GM23338 (cell line): ENCODE results near the gene PRPF19. TPM values are rescaled to one million over a fixed set of nuclear protein-coding genes. Genes with fewer than 3 reads are reported as not detected.
"Not testable (repeated sequence)": the region's sequence is repeated elsewhere in the genome, so short reads cannot be mapped to it uniquely, and the experiment has no call there.

Experiments used
- ATAC-seq: fragments of 200-7000 bp; cut with Tn5 transposase; 3 replicates; pipeline ENCODE4 v1.9.1; 2020
- DNase-seq: peaks from one replicate; pipeline ENCODE4 v3.0.0-alpha.2; 2015; ENCODE audit warnings: low spot score
- H2AFZ ChIP-seq: fragments of 200-600 bp; sonication (generic); 2 replicates; pipeline ENCODE4 v1.8.0; 2016; ENCODE audit warnings: antibody characterized with exemption, mild to moderate bottlenecking, moderate library complexity
- H3F3A ChIP-seq: fragments of 200-600 bp; sonication (generic); replicated peaks from 2 replicates; pipeline ENCODE4 v1.8.0; 2017; ENCODE audit warnings: antibody characterized with exemption, mixed run types, low read depth
- H3K27ac ChIP-seq: fragments of 200-600 bp; sonication (generic); 2 replicates; pipeline ENCODE4 v1.6.1; 2016; ENCODE audit warnings: low read depth
- H3K27me3 ChIP-seq: fragments of 200-600 bp; sonication (generic); 2 replicates; pipeline ENCODE4 v1.8.0; 2016; ENCODE audit warnings: mild to moderate bottlenecking, mixed run types, moderate library complexity; ENCODE audit not compliant: insufficient read depth
- H3K36me3 ChIP-seq: fragments of 200-600 bp; sonication (generic); 2 replicates; pipeline ENCODE4 v1.8.0; 2016; ENCODE audit warnings: mild to moderate bottlenecking; ENCODE audit not compliant: insufficient read depth
- H3K4me1 ChIP-seq: fragments of 200-600 bp; sonication (generic); 2 replicates; pipeline ENCODE4 v1.8.0; 2016; ENCODE audit warnings: mild to moderate bottlenecking, moderate library complexity; ENCODE audit not compliant: insufficient read depth
- H3K4me2 ChIP-seq: fragments of 200-600 bp; sonication (generic); 2 replicates; pipeline ENCODE4 v1.7.1; 2017; ENCODE audit warnings: mixed run types
- H3K4me3 ChIP-seq: fragments of 200-600 bp; sonication (generic); 2 replicates; pipeline ENCODE4 v1.6.1; 2016; ENCODE audit warnings: mixed run types
- H3K79me2 ChIP-seq: fragments of 200-600 bp; sonication (generic); replicated peaks from 2 replicates; pipeline ENCODE4 v1.8.0; 2017; ENCODE audit warnings: mild to moderate bottlenecking; ENCODE audit not compliant: insufficient read depth
- H3K9me2 ChIP-seq: fragments of 200-600 bp; sonication (generic); 2 replicates; pipeline ENCODE4 v1.8.0; 2017; ENCODE audit not compliant: insufficient read depth
- H4K20me1 ChIP-seq: fragments of 200-600 bp; sonication (generic); replicated peaks from 2 replicates; pipeline ENCODE4 v1.8.0; 2017; ENCODE audit warnings: mild to moderate bottlenecking; ENCODE audit not compliant: insufficient read depth
- H3K27ac Mint-ChIP-seq: 2 replicates; pipeline ENCODE4 v1.8.0; 2020; ENCODE audit warnings: inconsistent platforms, mild to moderate bottlenecking, moderate library complexity, mixed read lengths
- H3K27me3 Mint-ChIP-seq: 3 replicates; pipeline ENCODE4 v1.8.0; 2022; ENCODE audit warnings: low read depth, mild to moderate bottlenecking, moderate library complexity, mixed read lengths, inconsistent platforms; ENCODE audit not compliant: insufficient read depth, poor library complexity
- H3K36me3 Mint-ChIP-seq: 3 replicates; pipeline ENCODE4 v1.8.0; 2021; ENCODE audit warnings: low read depth, mild to moderate bottlenecking, inconsistent platforms, moderate library complexity, mixed read lengths
- H3K4me1 Mint-ChIP-seq: 3 replicates; pipeline ENCODE4 v1.8.0; 2020; ENCODE audit warnings: mild to moderate bottlenecking, inconsistent platforms, mixed read lengths
- H3K4me3 Mint-ChIP-seq: 3 replicates; pipeline ENCODE4 v1.8.0; 2021; ENCODE audit warnings: moderate library complexity, mild to moderate bottlenecking, inconsistent platforms, mixed read lengths
- H3K9me3 Mint-ChIP-seq: 3 replicates; pipeline ENCODE4 v1.8.0; 2020; ENCODE audit warnings: moderate library complexity, mild to moderate bottlenecking, inconsistent platforms, mixed read lengths
- EZH2phosphoT487 ChIP-seq: fragments of 200-600 bp; sonication (generic); IDR thresholded peaks from one replicate; pipeline ENCODE4 v1.8.1; 2018; ENCODE audit warnings: antibody characterized with exemption; ENCODE audit not compliant: unreplicated experiment
- NANOG ChIP-seq: IDR thresholded peaks from 2 replicates; pipeline ENCODE4 v1.6.1; 2016; ENCODE audit warnings: antibody characterized with exemption, borderline replicate concordance
- POLR2AphosphoS5 ChIP-seq: IDR thresholded peaks from 2 replicates; pipeline ENCODE4 v1.6.1; 2016; ENCODE audit warnings: antibody characterized with exemption, low read depth
- STAT1 ChIP-seq: IDR thresholded peaks from one replicate; pipeline ENCODE4 v1.6.1; 2016; ENCODE audit warnings: antibody characterized with exemption; ENCODE audit not compliant: unreplicated experiment
- polyA plus RNA-seq: library from polyadenylated mRNA; unstranded; fragments of >200 nt; fragmentation: Nextera tagmentation; extraction: Ambion mirVana; gene quantifications from 2 replicates; pipeline ENCODE4 v1.2.1, GENCODE V29; 2016
- total RNA-seq: library from RNA; depleted of rRNA; stranded (reverse); fragments of >200 nt; shearing (Covaris generic); gene quantifications from 2 replicates; pipeline ENCODE4 v1.2.3, GENCODE V29; 2014
- TF ChIP-seq, protein P1 (sequence below): fragments of 250-450 bp; sonication (Bioruptor Pico); IDR thresholded peaks from 2 replicates; pipeline ENCODE4 v1.5.0; 2020; ENCODE audit warnings: mild to moderate bottlenecking, moderate library complexity

Gene PRPF19
- total and polyA plus RNA-seq, 2 experiments from 2014 or later = 153 to 161 TPM

- TF ChIP-seq, protein P1, sequence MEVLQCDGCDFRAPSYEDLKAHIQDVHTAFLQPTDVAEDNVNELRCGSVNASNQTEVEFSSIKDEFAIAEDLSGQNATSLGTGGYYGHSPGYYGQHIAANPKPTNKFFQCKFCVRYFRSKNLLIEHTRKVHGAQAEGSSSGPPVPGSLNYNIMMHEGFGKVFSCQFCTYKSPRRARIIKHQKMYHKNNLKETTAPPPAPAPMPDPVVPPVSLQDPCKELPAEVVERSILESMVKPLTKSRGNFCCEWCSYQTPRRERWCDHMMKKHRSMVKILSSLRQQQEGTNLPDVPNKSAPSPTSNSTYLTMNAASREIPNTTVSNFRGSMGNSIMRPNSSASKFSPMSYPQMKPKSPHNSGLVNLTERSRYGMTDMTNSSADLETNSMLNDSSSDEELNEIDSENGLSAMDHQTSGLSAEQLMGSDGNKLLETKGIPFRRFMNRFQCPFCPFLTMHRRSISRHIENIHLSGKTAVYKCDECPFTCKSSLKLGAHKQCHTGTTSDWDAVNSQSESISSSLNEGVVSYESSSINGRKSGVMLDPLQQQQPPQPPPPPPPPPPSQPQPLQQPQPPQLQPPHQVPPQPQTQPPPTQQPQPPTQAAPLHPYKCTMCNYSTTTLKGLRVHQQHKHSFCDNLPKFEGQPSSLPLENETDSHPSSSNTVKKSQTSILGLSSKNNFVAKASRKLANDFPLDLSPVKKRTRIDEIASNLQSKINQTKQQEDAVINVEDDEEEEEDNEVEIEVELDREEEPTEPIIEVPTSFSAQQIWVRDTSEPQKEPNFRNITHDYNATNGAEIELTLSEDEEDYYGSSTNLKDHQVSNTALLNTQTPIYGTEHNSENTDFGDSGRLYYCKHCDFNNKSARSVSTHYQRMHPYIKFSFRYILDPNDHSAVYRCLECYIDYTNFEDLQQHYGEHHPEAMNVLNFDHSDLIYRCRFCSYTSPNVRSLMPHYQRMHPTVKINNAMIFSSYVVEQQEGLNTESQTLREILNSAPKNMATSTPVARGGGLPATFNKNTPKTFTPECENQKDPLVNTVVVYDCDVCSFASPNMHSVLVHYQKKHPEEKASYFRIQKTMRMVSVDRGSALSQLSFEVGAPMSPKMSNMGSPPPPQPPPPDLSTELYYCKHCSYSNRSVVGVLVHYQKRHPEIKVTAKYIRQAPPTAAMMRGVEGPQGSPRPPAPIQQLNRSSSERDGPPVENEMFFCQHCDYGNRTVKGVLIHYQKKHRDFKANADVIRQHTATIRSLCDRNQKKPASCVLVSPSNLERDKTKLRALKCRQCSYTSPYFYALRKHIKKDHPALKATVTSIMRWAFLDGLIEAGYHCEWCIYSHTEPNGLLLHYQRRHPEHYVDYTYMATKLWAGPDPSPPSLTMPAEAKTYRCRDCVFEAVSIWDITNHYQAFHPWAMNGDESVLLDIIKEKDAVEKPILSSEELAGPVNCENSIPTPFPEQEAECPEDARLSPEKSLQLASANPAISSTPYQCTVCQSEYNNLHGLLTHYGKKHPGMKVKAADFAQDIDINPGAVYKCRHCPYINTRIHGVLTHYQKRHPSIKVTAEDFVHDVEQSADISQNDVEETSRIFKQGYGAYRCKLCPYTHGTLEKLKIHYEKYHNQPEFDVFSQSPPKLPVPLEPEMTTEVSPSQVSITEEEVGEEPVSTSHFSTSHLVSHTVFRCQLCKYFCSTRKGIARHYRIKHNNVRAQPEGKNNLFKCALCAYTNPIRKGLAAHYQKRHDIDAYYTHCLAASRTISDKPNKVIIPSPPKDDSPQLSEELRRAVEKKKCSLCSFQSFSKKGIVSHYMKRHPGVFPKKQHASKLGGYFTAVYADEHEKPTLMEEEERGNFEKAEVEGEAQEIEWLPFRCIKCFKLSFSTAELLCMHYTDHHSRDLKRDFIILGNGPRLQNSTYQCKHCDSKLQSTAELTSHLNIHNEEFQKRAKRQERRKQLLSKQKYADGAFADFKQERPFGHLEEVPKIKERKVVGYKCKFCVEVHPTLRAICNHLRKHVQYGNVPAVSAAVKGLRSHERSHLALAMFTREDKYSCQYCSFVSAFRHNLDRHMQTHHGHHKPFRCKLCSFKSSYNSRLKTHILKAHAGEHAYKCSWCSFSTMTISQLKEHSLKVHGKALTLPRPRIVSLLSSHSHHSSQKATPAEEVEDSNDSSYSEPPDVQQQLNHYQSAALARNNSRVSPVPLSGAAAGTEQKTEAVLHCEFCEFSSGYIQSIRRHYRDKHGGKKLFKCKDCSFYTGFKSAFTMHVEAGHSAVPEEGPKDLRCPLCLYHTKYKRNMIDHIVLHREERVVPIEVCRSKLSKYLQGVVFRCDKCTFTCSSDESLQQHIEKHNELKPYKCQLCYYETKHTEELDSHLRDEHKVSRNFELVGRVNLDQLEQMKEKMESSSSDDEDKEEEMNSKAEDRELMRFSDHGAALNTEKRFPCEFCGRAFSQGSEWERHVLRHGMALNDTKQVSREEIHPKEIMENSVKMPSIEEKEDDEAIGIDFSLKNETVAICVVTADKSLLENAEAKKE (CRISPR knock-in tag) = no peak
- TF ChIP-seq STAT1 = no peak
- no peak for TF ChIP-seq NANOG
- TF ChIP-seq EZH2phosphoT487 = no peak
- no peak for TF ChIP-seq POLR2AphosphoS5
Observed at GRCh38 chr11:60910281-60910687, 3.9 kb upstream of the PRPF19 start (continued).

DNA sequence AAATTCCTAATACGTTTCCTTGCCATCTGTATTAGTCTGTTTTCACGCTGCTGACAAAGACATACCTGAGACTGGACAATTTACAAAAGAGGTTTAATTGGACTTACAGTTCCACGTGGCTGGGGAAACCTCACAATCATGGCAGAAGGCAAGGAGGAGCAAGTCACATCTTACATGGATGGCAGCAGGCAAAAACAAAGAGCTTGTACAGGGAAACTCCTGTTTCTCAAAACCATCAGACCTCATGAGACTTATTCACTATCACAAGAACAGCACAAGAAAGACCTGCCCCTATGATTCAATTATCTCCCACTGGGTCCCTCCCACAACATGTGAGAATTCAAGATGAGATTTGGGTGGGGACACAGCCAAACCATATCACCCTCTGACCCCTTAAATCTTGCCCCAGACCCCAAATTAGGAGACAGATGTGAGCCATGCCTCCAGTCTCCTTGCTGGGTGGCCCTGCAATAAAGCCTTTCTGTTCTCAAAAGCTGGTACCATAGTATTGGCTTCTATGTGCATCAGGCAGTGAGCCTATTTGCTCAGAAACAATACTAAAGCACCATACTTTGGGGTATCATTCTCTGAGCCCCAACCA, 3.4 kb upstream of the PRPF19 start:
- H3K36me3 Mint-ChIP-seq, ATAC-seq, H3K4me2 ChIP-seq, H3K4me3 Mint-ChIP-seq, H3K27me3 Mint-ChIP-seq, H3K9me2 ChIP-seq, H3F3A ChIP-seq, H4K20me1 ChIP-seq, H3K4me3 ChIP-seq, H3K27ac Mint-ChIP-seq, DNase-seq, H3K27ac ChIP-seq, H2AFZ ChIP-seq, H3K36me3 ChIP-seq, H3K27me3 ChIP-seq, H3K9me3 Mint-ChIP-seq: not testable (repeated sequence)
- Histone ChIP-seq H3K4me1 (peaks cover 18% of the 10 kb centered on the region), H3K79me2 (peaks cover 14% of the 10 kb centered on the region)
- H3K4me1 Mint-ChIP-seq = peaks cover 27% of the 10 kb centered on the region
